ENCODE data around the gene EXOC7. TPM values are rescaled to one million over a fixed set of nuclear protein-coding genes. Genes with fewer than 3 reads are reported as not detected.

The EXOC7 gene
- total and polyA plus RNA-seq, 2 of the 4 experiments (the other 2 are of a cell fraction): 85.9 to 118 TPM

DNA sequence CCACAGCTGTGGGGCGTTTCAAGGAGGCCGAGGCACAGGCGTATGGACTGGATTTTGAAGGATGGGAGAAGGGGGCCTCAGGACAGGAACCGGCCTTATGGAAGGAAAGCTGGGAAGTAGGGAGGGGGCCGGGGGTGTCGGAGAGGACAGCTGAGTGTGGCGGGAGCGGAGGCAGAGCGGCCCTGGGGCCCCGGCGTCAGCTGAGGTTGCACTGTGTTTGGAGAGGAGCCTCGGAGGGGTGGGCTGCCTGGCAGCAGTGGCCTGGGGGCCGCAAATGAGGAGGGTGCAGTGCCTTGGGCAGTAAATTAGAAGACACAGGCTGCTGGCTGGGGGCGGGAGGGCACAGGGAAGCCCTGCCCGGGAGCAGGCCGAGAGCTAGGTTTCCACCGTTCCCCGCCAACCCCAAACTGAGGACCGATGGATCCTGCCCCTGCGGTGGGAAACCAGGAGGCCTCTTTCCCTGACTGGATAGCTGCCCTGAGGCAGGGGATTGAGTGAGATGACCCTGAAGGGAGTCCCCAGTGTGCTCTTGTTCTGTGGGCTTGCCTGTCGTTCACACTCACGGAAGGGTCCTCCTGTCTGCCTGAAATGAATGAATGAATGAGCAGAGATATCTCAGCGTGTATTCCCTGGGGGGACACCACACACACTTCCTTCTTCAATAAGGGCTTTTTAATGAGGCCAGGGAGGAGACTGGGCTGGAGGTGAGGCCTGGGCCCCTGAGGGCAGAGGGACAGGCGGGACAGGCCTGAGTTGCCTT lies 19.0 kb upstream of the EXOC7 start:
- TF ChIP-seq POLR2A (IDR thresholded peaks at IDR 0.05; ENCODE audit: low read depth, low read length) (no peak), MXI1 (IDR thresholded peaks at IDR 0.05; ENCODE audit: borderline replicate concordance, low read depth, low read length) (no peak), CTCF (conservative IDR thresholded peaks at IDR 0.05; ENCODE audit: low read depth, low read length) (no peak), RAD21 (IDR thresholded peaks at IDR 0.05; ENCODE audit: low read length) (no peak), NFE2L2 (IDR thresholded peaks at IDR 0.05; ENCODE audit: low read depth, low read length) (no peak), RFX5 (IDR thresholded peaks at IDR 0.05; ENCODE audit: low read depth, low read length) (no peak), BHLHE40 (IDR thresholded peaks at IDR 0.05; ENCODE audit: low read depth, low read length) (no peak), MAZ (IDR thresholded peaks at IDR 0.05; ENCODE audit: borderline replicate concordance, low read depth, low read length) (no peak), FOS (IDR thresholded peaks at IDR 0.05; ENCODE audit: low read depth, low read length) (no peak), SMC3 (IDR thresholded peaks at IDR 0.05; ENCODE audit: low read depth, low read length) (no peak)
- Histone ChIP-seq H3K14ac (replicated peaks; ENCODE audit: low read depth, low read length) (no peak overlapping the region; the same call in 1 of the 2 replicates), H3K56ac (ENCODE audit: extremely low read depth, insufficient read depth, low read length) (no peak overlapping the region), H4K91ac (ENCODE audit: insufficient read depth, low read depth, low read length) (no peak overlapping the region), H2AFZ (replicated peaks; ENCODE audit: low read length, poor library complexity) (peak overlapping the region; percentile 90), H3K9ac (ENCODE audit: low read depth, low read length) (no peak overlapping the region), H2AK9ac (replicated peaks; ENCODE audit: low read depth, low read length, poor library complexity) (peak overlapping the region; percentile 42), H2AK5ac (ENCODE audit: low read depth, low read length) (no peak overlapping the region; the same call in 1 of the 2 replicates), H3K79me1 (ENCODE audit: low read depth in 1 of 2, low read length in 2 of 2) (no peaks in the 10 kb centered on the region), H2BK20ac (ENCODE audit: low read depth, low read length) (no peak overlapping the region), H3K18ac (ENCODE audit: low read depth, low read length) (no peak overlapping the region), H3K9me1 (ENCODE audit: insufficient read depth, low read length) (no peaks in the 10 kb centered on the region), H3K4me3 (ENCODE audit: insufficient read depth, low read depth, low read length) (no peak overlapping the region), H3K4ac (ENCODE audit: low read depth, low read length) (no peak overlapping the region), H4K20me1 (ENCODE audit: insufficient read depth, low read length) (no peaks in the 10 kb centered on the region), H4K8ac (ENCODE audit: low read depth in 2 of 2, low read length in 2 of 2) (peak overlapping the region in 1 of 2 experiments; percentile 88; a peak in 2 of 4 replicates), H3K36me3 (ENCODE audit: control insufficient read depth, insufficient read depth, low read length) (no peaks in the 10 kb centered on the region), H3K4me2 (ENCODE audit: low read depth, low read length) (no peak overlapping the region), H3K27me3 (ENCODE audit: control insufficient read depth, insufficient read depth, low read length) (peaks cover 14% of the 10 kb centered on the region), H2BK5ac (ENCODE audit: low read depth, low read length, poor library complexity, severe bottlenecking) (no peak overlapping the region), H3K23ac (ENCODE audit: low read depth, low read length) (no peak overlapping the region), H2BK15ac (ENCODE audit: low read depth, low read length) (no peak overlapping the region), H2BK120ac (ENCODE audit: low read depth, low read length) (no peak overlapping the region), H3K9me3 (ENCODE audit: control insufficient read depth, insufficient read depth, low read length) (no peaks in the 10 kb centered on the region), H3K4me1 (ENCODE audit: control insufficient read depth, insufficient read depth, low read length) (peaks cover 3% of the 10 kb centered on the region; the same call in 1 of the 2 replicates), H3K27ac (ENCODE audit: insufficient read depth, low read length) (no peak overlapping the region), H4K5ac (ENCODE audit: low read depth, low read length) (no peak overlapping the region; the same call in 1 of the 2 replicates)
- BruUV-seq (replicated peaks): no TSS peak
- DNase-seq: no peak
- in situ Hi-C loops (cut with MboI; ENCODE audit: low sequenced_read_pairs) (no loop called here), intact Hi-C loops (cut with micrococcal nuclease) (no loop called here), dilution Hi-C loops (cut with HindIII; ENCODE audit: low sequenced_read_pairs, unreplicated experiment) (no loop called here)
- WGBS, 2 experiments (ENCODE audit: extremely low coverage in 2 of 2, insufficient read length in 1 of 2): 83% methylated on average over 18 of the region's 24 CpGs; no CpG with 5 or more reads in 1 of the 2 experiments
- no peak for ATAC-seq (ENCODE audit: low read depth)
- CTCF ChIA-PET: interaction anchor here (4.0 kb wide), 1 partner anchor 157 kb away, joined by 27 read pairs; no protein-coding TSS in a partner anchor
- POLR2A ChIA-PET (ENCODE audit: unreplicated experiment): no interaction called here

Measured in IMR-90 (cell line).